Kidney (tissue), 14 donors: ENCODE data around the gene EDA. TPM values are rescaled to one million over a fixed set of nuclear protein-coding genes. Genes with fewer than 3 reads are reported as not detected.
A peak's percentile ranks its signal among the peaks of the same experiment; 100 is the strongest.

Source experiments
- DNase-seq, 5 donors: peaks; one replicate each; pipeline ENCODE4 v3.0.0-alpha.2; 2013 to 2020
- FAIRE-seq: peaks from 2 replicates; lab custom pipeline; 2012; peaks lifted over from hg19 to GRCh38; lab: Jason Lieb, UNC
- H3K27ac ChIP-seq, 2 donors: one replicate each; pipeline ENCODE4 v1.7.0; 2013; ENCODE audit warnings: low read depth in 2 of 2, low read length in 2 of 2, inconsistent platforms in 1 of 2
- H3K27me3 ChIP-seq: one replicate; pipeline ENCODE4 v1.7.1; 2013; ENCODE audit warnings: low read length, inconsistent platforms; ENCODE audit not compliant: control insufficient read depth, insufficient read depth
- H3K36me3 ChIP-seq, 3 donors: one replicate each; pipeline versions ENCODE4 v1.7.0 to v1.7.1; 2013; ENCODE audit warnings: low read length in 3 of 3, control low read depth in 1 of 3, inconsistent platforms in 1 of 3; ENCODE audit not compliant: insufficient read depth in 3 of 3, control insufficient read depth in 2 of 3
- H3K4me1 ChIP-seq, 3 donors: one replicate each; pipeline versions ENCODE4 v1.7.0 to v1.7.1; 2013; ENCODE audit warnings: low read length in 3 of 3, inconsistent platforms in 1 of 3, low read depth in 1 of 3; ENCODE audit not compliant: control insufficient read depth in 2 of 3, insufficient read depth in 2 of 3
- H3K4me3 ChIP-seq, 3 donors: one replicate each; pipeline versions ENCODE4 v1.7.0 to v1.8.1; 2013; ENCODE audit warnings: low read length in 3 of 3, control low read depth in 1 of 3, inconsistent platforms in 1 of 3
- H3K9ac ChIP-seq, 3 donors: one replicate each; pipeline versions ENCODE4 v1.7.0 to v1.7.1; 2013; ENCODE audit warnings: low read length in 3 of 3, control low read depth in 1 of 3, inconsistent platforms in 1 of 3
- H3K9me3 ChIP-seq, 3 donors: one replicate each; pipeline versions ENCODE4 v1.7.0 to v1.7.1; 2013; ENCODE audit warnings: low read length in 3 of 3, control low read depth in 1 of 3, inconsistent platforms in 1 of 3; ENCODE audit not compliant: control insufficient read depth in 2 of 3, insufficient read depth in 1 of 3
- CTCF ChIP-seq: IDR thresholded peaks from 3 replicates; pipeline ENCODE4 v1.5.1; 2012; ENCODE audit warnings: mild to moderate bottlenecking, moderate library complexity, borderline replicate concordance; ENCODE audit not compliant: insufficient read depth; ENCODE audit errors: extremely low read depth
- intact Hi-C: fragments of 100-400 bp; cut with DNase I; formaldehyde crosslinking; loops from one replicate; pipeline ENCODE4 v1.11.1; 2022
- polyA plus RNA-seq: library from polyadenylated mRNA; stranded (reverse); fragments of 350-450 nt; fragmentation: Illumina TruSeq; extraction: RNeasy Lipid Tissue Mini Kit (QIAGEN cat#74804); gene quantifications from one replicate; pipeline ENCODE4 v1.2.3, GENCODE V29; 2014; ENCODE audit warnings: low read depth, low replicate concordance; ENCODE audit not compliant: insufficient read depth
- total RNA-seq: library from RNA; stranded (reverse); fragmentation: NEBNext Ultra II Directional; extraction: Animal tissue kit (Norgen Biotek cat#: 25700); gene quantifications from one replicate; pipeline ENCODE4 v1.2.1, GENCODE V29; 2021
- donor health status: control.
- donor health status: control.
- donor health status: control.
- donor health status: control.
- donor health status: control.
- donor health status: DM: yes; HTN: yes; CAD: no.
- donor health status: Normal renal cell carcinoma (clear cell type).

Gene EDA
- total and polyA plus RNA-seq, 2 donors from 2014 or later = 2.9 to 4.2 TPM

GRCh38 chrX:69969460-69969859 is 353.5 kb downstream of the EDA start:
- no peak for DNase-seq
- H3K36me3 ChIP-seq = no peaks in the 10 kb centered on the region
- no peak overlapping the region for H3K27ac ChIP-seq
- H3K4me3 ChIP-seq = no peak overlapping the region
- H3K27me3 ChIP-seq = no peaks in the 10 kb centered on the region
- H3K4me1 ChIP-seq = no peaks in the 10 kb centered on the region
- intact Hi-C loops = no loop called here
- H3K9ac ChIP-seq = no peak overlapping the region
- H3K9me3 ChIP-seq = no peaks in the 10 kb centered on the region
- FAIRE-seq = peak; percentile 95
- no peak for TF ChIP-seq CTCF

- Histone ChIP-seq H3K9ac (no peak overlapping the region), H3K36me3 (no peaks in the 10 kb centered on the region), H3K9me3 (no peaks in the 10 kb centered on the region), H3K4me3 (no peak overlapping the region), H3K27ac (no peak overlapping the region), H3K27me3 (no peaks in the 10 kb centered on the region), H3K4me1 (no peaks in the 10 kb centered on the region)
- TF ChIP-seq CTCF = no peak
- intact Hi-C loops = no loop called here
- no peak for FAIRE-seq
- no peak for DNase-seq
Observed at GRCh38 chrX:69987691-69988090, 371.8 kb downstream of the EDA start.

GRCh38 chrX:69988955-69989394 is 373.1 kb downstream of the EDA start:
- FAIRE-seq (no peak), DNase-seq (no peak)
- no peak for TF ChIP-seq CTCF
- Histone ChIP-seq H3K36me3 (no peaks in the 10 kb centered on the region), H3K27ac (no peak overlapping the region), H3K4me3 (no peak overlapping the region), H3K4me1 (no peaks in the 10 kb centered on the region), H3K9ac (no peak overlapping the region), H3K9me3 (no peaks in the 10 kb centered on the region), H3K27me3 (no peaks in the 10 kb centered on the region)
- intact Hi-C loops = no loop called here

GRCh38 chrX:69991685-69992084 is 375.8 kb downstream of the EDA start:
- intact Hi-C loops = no loop called here
- DNase-seq = no peak
- H3K4me3 ChIP-seq = no peak overlapping the region
- no peaks in the 10 kb centered on the region for H3K36me3 ChIP-seq
- FAIRE-seq = no peak
- no peak overlapping the region for H3K27ac ChIP-seq
- H3K9me3 ChIP-seq = no peaks in the 10 kb centered on the region
- H3K9ac ChIP-seq = no peak overlapping the region
- no peaks in the 10 kb centered on the region for H3K4me1 ChIP-seq
- TF ChIP-seq CTCF = no peak
- H3K27me3 ChIP-seq = no peaks in the 10 kb centered on the region
